Left hindlimb (tissue), 1 donor: Measurements from ENCODE around the gene FARP1.
"Not testable (repeated sequence)": the region's sequence is repeated elsewhere in the genome, so short reads cannot be mapped to it uniquely, and the experiment has no call there.

Experiments used
- DNase-seq: peaks from one replicate; pipeline ENCODE4 v3.0.0-alpha.2; 2018

Gene FARP1

GRCh38 chr13:98228661-98229341 is 85.9 kb downstream of the FARP1 start:
- DNase-seq = no peak

GRCh38 chr13:98230762-98231161 is 87.9 kb downstream of the FARP1 start:
- not testable (repeated sequence) for DNase-seq

- no peak for DNase-seq
Measured at GRCh38 chr13:98232456-98232855, 89.6 kb downstream of the FARP1 start.

GRCh38 chr13:98233127-98233526 is 90.2 kb downstream of the FARP1 start:
- no peak for DNase-seq

- DNase-seq = no peak
Measured at GRCh38 chr13:98234348-98234747, 91.5 kb downstream of the FARP1 start.

- DNase-seq = no peak
Measured at GRCh38 chr13:98236197-98236596, 93.3 kb downstream of the FARP1 start.

- no peak for DNase-seq
Measured at GRCh38 chr13:98237331-98237730, 94.4 kb downstream of the FARP1 start.

GRCh38 chr13:98239162-98240076 is 96.5 kb downstream of the FARP1 start:
- no peak for DNase-seq

- no peak for DNase-seq
Measured at GRCh38 chr13:98240135-98240534, 97.2 kb downstream of the FARP1 start.

- no peak for DNase-seq
Measured at GRCh38 chr13:98240974-98241373, 98.1 kb downstream of the FARP1 start.

GRCh38 chr13:98241976-98242375 is 99.1 kb downstream of the FARP1 start:
- DNase-seq = no peak

GRCh38 chr13:98242403-98242802 is 99.5 kb downstream of the FARP1 start:
- DNase-seq = no peak

GRCh38 chr13:98243929-98244272 is 101.0 kb downstream of the FARP1 start:
- no peak for DNase-seq

- DNase-seq = no peak
Measured at GRCh38 chr13:98246538-98247172, 103.8 kb downstream of the FARP1 start.

GRCh38 chr13:98251708-98252107 is 108.8 kb downstream of the FARP1 start:
- no peak for DNase-seq

GRCh38 chr13:98252931-98253470 is 110.1 kb downstream of the FARP1 start:
- DNase-seq = no peak

GRCh38 chr13:98253526-98253925 is 110.6 kb downstream of the FARP1 start:
- peak; percentile 60 for DNase-seq

GRCh38 chr13:98254513-98254912 is 111.6 kb downstream of the FARP1 start:
- DNase-seq = no peak

GRCh38 chr13:98258226-98258625 is 115.3 kb downstream of the FARP1 start:
- no peak for DNase-seq

GRCh38 chr13:98260357-98261164 is 117.7 kb downstream of the FARP1 start:
- DNase-seq = no peak

- no peak for DNase-seq
Measured at GRCh38 chr13:98261165-98261702, 118.3 kb downstream of the FARP1 start.

- DNase-seq = no peak
Measured at GRCh38 chr13:98262292-98262691, 119.4 kb downstream of the FARP1 start.
